IMR-90 (cell line): Measurements from ENCODE around the gene NUTM1.
"Not testable (repeated sequence)": the region's sequence is repeated elsewhere in the genome, so short reads cannot be mapped to it uniquely, and the experiment has no call there.

Experiments
- CTCF ChIP-seq: conservative IDR thresholded peaks from 2 replicates; pipeline ENCODE4 v1.5.1; 2012; ENCODE audit warnings: mild to moderate bottlenecking, low read depth, low read length, improper control_type of control experiment
- POLR2A ChIP-seq: IDR thresholded peaks from 2 replicates; pipeline ENCODE4 v1.6.1; 2012; ENCODE audit warnings: mild to moderate bottlenecking, low read depth, low read length
- TF ChIP-seq, protein P1 (sequence below): fragments of 150-350 bp; IDR thresholded peaks from 2 replicates; pipeline ENCODE4 v1.6.1; 2017; ENCODE audit warnings: mild to moderate bottlenecking, antibody characterized with exemption, low read length, low read depth
- TF ChIP-seq, protein P2 (sequence below): fragments of 150-350 bp; IDR thresholded peaks from 2 replicates; pipeline ENCODE4 v1.6.1; 2016; ENCODE audit warnings: low read depth, mild to moderate bottlenecking, low read length, moderate library complexity, borderline replicate concordance

GRCh38 chr15:34352996-34353395 is 9.9 kb downstream of the NUTM1 start:
- TF ChIP-seq CTCF, POLR2A: not testable (repeated sequence)
- TF ChIP-seq, protein P1, sequence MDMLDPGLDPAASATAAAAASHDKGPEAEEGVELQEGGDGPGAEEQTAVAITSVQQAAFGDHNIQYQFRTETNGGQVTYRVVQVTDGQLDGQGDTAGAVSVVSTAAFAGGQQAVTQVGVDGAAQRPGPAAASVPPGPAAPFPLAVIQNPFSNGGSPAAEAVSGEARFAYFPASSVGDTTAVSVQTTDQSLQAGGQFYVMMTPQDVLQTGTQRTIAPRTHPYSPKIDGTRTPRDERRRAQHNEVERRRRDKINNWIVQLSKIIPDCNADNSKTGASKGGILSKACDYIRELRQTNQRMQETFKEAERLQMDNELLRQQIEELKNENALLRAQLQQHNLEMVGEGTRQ: not testable (repeated sequence)
- TF ChIP-seq, protein P2, sequence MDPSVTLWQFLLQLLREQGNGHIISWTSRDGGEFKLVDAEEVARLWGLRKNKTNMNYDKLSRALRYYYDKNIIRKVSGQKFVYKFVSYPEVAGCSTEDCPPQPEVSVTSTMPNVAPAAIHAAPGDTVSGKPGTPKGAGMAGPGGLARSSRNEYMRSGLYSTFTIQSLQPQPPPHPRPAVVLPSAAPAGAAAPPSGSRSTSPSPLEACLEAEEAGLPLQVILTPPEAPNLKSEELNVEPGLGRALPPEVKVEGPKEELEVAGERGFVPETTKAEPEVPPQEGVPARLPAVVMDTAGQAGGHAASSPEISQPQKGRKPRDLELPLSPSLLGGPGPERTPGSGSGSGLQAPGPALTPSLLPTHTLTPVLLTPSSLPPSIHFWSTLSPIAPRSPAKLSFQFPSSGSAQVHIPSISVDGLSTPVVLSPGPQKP: not testable (repeated sequence)
